GM18873 (cell line): ENCODE results near the gene UGT2B7.
"Not testable (repeated sequence)": the region's sequence is repeated elsewhere in the genome, so short reads cannot be mapped to it uniquely, and the experiment has no call there.

Experiments
- ATAC-seq: cut with Tn5 transposase; IDR thresholded peaks from one replicate; pipeline ENCODE4 v1.9.1; 2021; ENCODE audit warnings: mild to moderate bottlenecking, moderate library complexity, moderate number of reproducible peaks; ENCODE audit not compliant: unreplicated experiment, low FRiP score

The UGT2B7 gene

DNA sequence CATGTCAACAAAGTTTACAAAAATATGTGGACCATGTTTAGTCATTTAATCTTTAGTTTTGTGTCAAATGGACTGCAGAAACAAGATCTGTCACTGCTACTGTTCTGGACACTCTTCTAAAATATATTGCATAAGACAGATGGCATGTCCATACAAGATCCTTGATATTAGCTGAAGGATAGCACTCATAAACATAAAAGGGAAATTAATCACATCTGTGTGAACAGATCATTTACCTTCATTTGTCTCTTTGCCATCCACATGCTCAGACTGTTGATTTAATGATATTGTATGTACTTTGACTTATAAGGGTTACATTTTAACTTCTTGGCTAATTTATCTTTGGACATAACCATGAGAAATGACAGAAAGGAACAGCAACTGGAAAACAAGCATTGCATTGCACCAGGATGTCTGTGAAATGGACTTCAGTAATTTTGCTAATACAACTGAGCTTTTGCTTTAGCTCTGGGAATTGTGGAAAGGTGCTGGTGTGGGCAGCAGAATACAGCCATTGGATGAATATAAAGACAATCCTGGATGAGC, at the start of gene UGT2B7:
Gene UGT2B7, plus strand, starts transcription at position 364 of the 546 bp plus-strand sequence. Its CDS starts 47 bp downstream, at position 411.
- no peak for ATAC-seq

DNA sequence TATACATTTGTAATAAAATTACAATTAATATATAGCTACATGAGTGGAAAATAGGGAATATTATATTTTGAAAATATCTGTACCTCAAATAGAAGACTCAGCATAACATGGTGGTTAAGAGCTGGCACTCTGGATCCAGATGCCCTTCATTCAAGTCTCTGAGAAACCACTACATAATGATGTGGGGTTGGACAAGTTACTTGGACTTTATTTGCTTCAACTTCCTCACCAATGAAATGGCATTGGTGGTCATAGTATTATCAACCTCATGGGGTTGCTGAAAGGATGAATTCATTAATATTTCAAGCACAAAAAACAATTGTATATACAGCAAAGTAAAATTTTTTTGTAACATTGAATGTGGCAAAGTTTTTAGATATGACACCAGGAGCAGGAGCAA, 46.4 kb upstream of the UGT2B7 start:
- ATAC-seq, result no peak

DNA sequence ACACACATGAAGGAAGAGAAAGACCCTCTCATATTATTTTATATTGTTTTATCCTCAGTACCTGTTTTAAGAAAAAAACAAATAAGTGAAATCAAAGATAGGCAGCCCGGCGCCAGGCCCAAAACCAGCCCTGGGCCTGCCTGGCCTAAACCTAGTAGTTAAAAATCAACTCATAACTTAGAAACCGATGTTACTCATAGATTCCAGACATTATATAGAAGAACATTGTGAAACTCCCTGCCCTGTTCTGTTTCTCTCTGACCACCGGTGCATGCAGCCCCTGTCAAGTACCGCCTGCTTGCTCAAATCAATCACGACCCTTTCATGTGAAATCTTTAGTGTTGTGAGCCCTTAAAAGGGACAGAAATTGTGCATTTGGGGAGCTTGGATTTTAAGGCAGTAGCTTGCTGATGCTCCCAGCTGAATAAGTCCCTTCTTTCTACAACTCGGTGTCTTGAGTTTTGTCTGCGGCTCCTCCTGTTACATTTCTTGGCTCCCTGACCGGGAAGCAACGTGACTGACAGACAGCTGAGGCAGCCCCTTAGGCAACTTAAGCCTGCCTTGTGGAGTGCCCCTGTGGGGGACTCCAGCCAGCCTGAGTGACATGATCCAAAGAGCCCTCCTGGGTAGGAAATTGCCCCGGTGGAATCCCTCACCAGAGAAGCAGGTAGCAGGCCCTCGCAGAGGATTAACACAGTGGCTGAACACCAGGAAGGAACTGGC, 45.3 kb upstream of the UGT2B7 start:
- ATAC-seq, result not testable (repeated sequence)

DNA sequence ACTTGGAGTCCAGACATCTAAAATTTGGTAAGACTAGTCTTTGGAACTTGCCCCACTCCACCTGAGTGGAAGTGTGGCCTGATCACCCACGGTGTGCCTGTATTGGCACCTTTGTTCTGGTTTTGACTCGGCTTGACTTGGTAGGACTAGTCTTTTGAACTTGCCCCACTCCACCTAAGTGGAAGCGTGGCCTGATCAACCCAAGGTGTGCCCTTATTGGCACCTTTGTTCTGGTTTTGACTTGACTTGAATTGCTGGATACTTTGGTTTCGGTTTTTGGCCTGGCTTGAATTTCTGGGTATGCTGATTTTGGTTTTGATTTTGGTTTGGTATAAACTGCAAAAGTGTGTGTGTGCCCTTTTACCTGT, 44.7 kb upstream of the UGT2B7 start:
- ATAC-seq, result no peak

DNA sequence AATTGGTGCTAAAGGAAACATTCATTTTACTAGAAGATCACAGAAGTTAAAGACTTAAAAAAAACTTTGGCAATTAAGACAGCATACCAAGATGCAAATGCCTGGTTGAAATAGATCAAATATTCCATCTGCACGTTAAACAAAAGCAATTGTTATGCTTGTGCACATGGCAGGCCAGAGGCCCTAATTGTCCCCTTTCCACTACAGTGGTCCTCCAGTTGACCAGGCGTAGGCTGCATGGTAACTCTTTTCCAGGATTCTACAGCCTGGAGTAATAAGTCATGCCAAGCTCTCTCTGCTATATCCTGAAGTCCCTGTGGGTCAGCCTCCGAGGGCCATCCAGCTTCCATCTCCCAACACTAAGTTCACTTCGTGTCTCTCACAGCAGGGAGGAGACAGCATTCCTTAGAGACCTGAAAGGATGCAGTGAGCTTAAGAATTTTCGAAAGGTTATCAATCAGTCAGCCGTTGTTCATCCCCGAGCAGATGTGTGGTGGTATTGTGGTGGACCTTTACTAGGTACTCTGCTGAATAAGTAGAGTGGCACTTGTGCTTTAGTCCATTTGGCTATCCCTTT, 42.9 kb upstream of the UGT2B7 start:
- not testable (repeated sequence) for ATAC-seq

DNA sequence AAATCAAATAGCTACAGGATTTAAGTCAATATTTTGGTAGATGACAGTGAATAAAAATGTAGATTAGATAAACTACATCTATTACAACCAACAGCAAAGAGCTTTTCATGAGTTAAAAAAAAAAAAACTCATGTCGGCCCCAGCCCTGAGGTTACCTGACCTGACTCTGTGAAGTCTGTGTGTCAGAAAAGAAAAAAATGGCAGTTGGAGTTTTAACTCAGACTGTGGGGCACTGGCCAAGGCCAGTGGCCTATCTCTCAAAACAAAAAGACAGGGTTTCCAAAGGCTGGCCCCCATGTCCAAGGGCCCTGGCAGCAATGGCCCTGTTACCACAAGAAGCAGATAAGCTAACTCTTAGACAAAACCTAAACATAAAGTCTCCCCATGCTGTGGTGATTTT, 42.2 kb upstream of the UGT2B7 start:
- not testable (repeated sequence) for ATAC-seq

DNA sequence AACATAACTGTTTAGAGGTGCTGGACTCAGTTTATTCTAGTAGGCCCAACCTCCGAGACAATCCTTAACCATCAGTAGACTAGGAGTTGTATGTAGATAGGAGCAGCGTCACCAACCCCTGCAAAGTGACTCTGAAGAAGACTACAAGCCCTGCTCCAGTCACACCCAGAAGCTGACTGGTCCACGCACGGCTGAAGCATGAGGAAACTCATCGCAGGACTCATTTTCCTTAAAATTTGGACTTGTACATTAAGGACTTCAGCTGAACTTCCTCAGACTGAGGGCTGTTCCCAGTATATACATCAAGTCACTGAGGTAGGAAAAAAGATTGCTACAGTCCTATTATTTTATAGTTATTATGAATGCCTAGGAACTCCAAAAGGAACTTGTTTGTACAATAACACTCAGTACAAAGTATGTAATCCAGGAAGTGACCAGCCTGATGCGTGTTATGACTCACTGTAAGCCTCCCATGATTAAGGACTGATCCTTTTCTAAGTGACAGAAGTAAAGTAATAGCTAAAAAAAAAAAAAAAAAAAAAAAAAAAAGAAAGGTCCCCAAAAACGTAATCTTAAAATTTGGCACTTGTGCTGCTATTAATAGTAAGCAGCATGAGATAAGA, 41.6 kb upstream of the UGT2B7 start:
- ATAC-seq, result peak; percentile 44

DNA sequence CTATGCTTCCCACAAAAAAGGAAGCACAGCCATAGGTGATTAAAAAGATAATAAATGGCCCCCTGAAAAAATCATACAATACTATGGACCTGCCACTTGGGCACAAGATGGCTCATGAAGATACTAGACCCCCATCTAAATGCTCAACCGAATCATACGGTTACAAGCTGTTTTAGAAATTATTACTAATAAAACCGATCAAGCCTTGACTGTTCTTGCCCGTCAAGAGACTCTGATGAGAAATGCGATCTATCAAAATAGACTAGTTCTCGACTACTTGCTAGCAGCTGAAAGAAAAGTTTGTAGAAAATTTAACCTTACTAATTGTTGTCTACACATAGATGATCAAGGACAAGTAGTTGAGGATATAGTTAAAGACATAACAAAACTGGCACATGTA, 40.1 kb upstream of the UGT2B7 start:
- no peak for ATAC-seq

DNA sequence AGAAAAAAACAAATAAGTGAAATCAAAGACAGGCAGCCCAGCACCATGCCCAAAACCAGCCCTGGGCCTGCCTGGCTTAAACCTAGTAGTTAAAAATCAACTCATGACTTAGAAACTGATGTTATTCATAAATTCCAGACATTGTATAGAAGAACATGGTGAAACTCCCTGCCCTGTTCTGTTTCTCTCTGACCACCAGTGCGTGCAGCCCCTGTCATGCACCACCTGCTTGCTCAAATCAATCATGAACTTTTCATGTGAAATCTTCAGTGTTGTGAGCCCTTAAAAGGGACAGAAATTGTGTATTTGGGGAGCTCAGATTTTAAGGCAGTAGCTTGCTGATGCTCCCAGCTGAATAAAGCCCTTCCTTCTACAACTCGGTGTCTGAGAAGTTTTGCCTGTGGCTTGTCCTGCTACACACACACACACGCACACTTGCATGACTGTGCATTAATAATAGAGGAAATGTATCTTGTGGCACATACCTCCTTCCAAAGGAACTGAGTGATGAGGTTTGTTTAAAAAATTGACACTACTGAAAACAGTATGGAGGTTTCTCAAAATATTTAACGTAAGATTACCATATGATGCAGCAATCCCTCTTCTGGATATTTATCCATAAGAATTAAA, 39.2 kb upstream of the UGT2B7 start:
- ATAC-seq, result no peak

DNA sequence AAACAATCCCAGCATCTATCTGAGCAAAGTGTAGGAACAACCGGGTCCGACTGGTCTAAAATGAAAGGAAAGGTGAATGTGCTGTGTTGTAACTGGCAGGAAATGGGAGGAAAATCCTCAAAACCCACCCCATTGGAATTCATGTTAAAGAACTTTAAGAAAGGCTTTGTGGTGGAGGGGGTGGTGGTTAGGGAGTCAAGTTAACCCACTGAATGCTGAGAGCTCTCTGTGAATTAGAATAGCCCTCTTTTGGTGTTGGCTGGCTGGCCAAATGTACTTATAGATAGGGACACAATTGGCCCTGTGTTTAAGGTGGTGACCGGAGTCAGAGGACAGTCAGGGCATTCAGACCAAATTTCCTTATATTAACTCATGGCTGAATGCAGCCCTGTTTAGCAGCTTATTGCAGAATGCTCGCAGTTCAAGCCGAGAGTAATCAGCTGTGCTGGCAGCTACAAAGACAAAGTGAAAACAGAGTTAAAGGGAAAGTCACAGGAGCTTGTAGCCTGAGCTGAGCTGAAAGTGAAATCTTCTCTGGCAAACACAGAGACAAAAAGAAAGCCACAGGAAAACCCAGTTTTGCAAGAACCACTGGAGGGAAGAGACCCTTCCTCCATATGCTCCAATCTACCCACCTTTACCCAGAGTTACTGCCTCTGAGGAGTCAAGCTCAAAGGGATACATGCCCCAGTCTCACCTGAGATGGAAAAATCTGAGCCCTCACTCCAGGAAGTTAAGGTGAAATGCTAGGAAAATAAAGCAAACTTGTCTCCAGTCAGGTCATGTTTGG, 38.5 kb upstream of the UGT2B7 start:
- ATAC-seq, result peak; percentile 82

DNA sequence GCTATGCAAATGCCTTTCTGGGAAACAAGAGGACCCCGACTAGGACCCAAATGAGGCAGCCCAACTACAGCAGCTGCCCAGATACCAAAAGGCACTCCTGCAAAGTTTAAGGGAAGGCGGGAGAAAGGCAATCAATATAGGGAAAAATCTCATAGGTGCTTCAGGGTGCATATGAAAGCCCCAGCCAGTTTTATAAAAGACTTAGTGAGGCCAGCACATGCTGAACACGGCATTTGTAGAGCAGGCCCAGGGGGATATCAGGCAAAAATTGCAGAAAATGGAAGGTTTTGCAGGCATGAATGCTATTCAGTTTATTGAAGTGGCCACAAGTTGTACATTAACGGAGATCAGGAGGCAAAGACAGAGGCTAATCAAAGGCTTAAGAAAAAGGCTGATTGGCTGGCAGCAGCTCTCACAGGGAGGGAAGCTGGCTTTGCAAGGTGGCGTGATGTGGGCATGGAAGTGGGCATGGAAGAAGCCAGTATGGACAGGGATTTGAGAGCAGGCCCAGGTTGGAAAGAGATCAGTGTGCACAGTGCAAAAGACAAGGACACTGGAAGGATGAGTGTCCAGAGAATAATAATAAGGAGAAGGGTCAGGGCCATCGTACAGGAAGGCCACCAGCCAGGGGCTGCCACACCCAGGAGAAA, 37.7 kb upstream of the UGT2B7 start:
- no peak for ATAC-seq

DNA sequence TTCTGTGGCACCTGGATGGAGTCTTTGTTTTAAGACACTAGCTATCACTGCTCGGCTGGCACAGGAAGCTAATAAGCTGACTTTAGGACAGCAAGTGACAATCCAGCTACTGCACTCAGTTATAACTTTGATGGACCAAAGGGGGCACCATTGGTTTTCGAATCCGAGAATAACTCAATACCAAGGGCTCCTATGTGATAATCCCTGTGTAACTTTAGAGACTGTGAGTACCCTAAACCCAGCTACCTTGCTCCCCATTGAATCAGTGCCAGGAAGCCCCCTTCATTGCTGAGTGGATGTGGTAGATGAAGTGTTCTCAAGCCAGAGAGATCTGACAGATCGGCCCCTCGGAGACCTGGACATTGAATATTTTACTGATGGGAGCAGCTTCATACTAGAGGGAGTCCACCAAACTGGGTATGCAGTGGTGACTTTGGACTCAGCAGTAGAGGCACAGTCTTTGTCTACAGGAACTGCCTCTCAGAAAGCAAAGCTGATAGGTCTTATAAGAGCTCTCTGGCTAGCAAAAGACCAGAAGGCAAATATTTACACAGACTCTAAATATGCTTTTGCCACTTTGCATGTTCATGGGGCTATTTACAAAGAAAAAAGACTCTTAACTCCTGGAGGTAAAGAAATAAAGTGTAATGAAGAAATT, 35.5 kb upstream of the UGT2B7 start:
- ATAC-seq, result no peak

DNA sequence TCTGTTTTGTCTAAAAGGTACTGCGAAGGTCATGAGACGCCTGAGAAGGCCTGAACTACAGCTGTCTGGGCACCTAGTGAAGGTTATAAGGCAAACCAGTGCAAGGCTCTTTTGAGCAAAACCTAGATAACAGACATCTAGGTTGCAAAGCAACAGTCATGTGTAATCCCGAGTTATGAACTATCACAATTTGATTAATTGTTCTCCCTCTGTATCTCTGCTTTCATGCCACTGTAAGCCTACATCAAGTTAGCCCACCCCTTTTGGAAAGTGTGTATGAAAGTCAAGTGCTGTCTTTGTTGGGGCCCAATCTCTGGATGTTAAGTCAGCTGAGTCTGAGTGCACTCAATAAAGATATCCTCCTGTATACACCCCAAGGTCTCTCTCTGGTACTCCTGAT, 31.9 kb upstream of the UGT2B7 start:
- ATAC-seq, result no peak

DNA sequence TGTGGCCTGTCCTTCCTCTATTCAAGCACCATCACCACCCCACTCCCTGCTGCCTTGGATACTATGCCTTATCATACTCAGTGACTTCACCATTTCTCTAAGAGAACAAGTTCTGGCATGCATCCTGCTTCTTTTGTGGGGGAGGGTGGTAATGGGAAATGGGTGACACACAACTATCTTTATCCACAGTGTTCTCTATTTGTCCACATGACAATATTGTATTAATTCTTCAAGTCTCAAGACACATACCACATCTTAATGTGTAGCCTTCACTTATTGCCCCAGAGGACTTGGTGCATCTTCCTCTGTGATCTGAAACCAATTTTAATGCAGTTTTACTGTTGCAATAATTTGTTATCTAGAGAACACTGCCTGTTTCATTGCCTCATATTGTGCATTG, 29.3 kb upstream of the UGT2B7 start:
- no peak for ATAC-seq

DNA sequence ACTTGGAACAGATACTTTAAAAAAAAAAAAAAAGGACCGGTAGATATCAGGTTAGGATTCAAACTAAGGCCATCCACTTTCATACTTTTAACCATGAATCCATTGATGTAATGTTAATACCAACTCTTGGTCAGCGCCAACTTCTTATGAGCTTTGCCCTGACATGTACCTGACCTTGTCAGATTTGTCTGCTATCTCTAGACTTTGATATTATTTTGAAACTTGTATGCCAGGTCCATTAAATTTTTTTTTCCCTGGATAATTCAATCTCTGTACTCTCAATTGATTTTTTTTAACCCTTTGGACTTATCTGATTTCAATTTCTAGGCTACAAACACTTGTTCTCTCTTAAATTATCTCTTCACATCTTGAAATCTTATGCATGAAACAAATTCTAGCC, 27.2 kb upstream of the UGT2B7 start:
- no peak for ATAC-seq

DNA sequence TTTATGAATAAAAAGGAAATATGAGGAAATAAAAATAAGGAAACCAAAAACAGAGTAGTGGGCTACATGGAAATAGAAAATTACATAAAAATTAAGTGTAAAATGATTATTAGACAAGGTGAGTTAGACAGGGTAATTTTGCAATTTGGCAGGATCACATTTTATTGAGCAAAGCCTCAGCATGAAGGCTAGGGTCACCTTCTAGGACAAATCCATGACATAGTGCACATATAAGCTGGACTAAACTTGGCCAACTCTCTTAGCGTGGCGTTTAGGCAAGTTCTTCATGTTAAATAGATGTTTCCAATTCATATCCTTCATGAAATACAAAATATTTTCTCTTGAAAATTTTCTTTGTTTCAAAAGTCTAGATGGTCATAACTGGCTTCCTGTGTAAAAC, 25.7 kb upstream of the UGT2B7 start:
- ATAC-seq, result no peak

DNA sequence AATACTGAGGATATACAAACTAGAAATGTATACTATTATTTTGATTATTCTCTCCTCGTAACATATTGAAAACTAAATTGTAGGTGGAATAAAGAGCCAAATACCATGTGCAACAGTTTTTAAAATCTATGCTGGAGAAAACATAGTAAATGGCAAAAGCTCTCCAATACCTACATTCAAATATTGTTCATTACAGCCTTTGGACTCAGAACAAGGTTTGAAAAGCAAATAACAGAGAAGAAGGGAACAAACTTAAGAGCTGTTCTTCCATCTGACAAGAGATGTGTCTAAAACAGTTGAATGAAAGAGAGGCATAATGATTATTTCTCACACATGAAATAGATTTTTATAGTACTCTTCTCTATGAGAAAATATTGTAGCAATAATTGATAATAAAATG, 25.0 kb upstream of the UGT2B7 start:
- ATAC-seq, result no peak

DNA sequence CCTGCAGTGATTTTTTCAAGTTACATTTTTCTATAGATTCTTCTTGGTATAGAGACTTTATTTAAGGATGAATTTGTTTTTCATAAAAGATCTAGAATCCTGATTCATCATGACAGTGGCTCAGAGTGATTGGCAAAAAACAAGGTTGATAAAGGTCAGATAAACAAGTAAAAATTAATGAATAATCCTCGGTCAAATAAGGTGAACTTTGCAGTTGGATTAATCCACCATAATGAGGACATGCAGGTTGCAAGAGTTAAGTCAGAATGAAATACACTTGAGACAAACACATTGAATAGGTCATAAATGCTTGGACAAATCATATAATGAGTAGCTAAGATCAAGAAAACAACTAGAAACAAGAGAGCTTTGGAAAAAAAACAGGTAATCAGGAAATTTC, 22.9 kb upstream of the UGT2B7 start:
- ATAC-seq, result no peak

DNA sequence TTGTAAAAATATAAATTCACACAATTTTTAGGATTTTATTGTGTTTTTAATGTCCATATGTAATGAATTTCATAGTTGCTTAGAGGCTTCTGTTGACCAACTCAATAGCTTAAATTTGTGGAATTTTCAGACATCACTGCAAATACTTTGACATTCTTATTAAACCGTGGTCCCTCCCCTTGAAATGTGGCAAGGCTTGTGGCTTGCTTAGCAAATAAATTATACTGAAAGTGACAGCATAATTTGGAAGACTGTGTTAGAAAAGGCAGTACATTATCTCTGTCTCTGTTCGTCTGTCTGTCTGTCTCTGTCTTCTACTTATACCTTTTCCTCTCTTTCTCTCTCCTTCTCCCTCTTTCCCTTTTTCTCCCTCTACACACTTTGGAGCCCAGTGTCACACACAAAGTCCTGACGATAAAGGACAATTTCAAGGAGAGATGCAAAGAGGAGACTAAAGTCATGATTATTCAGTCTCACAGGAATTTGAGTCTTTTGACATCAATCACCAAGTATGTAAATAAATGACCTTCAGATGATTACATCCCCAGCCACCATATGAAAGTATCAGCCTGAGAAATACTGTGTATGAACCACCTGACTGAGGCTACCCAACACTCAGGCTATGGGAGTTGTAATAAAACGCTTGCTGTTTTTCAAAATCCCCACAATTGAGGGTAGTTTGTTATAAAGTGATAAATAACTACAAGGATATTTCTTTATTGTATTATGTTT, 21.0 kb upstream of the UGT2B7 start:
- ATAC-seq, result no peak
